NCI-H345 (cell line): ENCODE results near the gene ACE.

Source experiments
- DNase-seq: peaks from one replicate; lab custom pipeline; 2025; lab: John Stamatoyannopoulos, UW

Gene ACE

DNA sequence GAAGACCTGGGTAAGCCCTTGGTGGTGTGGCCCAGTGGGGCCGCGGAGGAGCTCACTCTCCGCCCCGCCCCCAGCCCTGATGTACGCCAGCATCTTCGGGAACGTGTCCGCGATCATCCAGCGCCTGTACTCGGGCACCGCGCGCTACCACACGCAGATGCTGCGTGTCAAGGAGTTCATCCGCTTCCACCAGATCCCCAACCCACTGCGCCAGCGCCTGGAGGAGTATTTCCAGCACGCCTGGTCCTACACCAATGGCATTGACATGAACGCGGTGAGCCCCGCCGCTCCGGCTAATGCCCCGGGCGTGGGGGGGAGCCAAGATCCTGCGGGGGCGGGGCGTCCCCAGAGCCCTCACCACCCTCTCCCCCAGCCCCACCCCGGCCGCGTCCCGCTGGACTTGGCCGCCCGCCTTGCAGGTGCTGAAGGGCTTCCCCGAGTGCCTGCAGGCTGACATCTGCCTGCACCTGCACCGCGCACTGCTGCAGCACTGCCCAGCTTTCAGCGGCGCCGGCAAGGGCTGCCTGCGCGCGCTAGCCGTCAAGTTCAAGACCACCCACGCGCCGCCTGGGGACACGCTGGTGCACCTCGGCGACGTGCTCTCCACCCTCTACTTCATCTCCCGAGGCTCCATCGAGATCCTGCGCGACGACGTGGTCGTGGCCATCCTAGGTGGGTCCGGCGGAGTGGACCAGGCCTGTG lies 61.3 kb downstream of the ACE start:
- DNase-seq = no peak

DNA sequence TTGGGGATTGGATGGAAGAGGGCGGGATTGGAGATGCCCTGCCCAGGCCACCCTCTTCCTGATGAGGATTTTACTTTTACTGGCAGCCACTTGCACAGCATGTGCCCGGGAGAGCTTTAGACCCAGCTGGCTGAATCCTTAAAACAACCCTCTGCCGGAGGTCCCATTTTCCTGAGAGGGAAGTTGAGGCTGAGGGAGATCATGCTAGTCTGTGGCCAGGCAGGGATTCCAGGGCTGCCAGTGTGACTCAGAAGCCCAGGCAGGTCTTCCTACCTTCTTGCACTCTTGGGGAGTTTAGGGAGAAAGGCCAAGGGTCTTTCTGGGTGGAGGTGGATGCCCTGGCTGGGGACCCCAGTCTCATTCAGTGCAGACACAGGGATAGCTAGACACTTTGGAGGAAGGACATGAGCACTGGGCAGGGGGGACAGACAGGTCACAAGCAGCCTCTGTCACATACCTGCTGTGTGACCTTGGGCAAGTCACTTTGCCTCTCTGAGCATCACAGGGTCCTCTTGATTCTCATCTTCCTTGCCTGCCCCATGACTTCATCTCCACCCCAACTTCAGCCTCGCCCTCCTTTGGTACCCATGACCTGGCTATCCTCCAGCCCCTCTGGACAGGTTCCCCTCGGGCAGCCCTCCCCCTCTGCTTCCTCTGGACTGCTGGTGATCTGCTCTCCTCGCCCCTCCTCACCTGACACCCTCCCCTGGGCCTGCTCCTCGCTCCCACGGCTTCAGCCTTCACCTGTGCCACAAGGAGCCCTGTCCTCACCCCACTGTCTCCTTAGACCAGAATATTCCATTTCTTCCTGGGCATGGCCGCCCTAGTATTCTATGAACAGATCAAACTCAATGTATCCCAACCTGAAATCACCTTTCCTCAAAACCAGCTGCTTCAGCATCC lies 62.1 kb downstream of the ACE start:
- no peak for DNase-seq

DNA sequence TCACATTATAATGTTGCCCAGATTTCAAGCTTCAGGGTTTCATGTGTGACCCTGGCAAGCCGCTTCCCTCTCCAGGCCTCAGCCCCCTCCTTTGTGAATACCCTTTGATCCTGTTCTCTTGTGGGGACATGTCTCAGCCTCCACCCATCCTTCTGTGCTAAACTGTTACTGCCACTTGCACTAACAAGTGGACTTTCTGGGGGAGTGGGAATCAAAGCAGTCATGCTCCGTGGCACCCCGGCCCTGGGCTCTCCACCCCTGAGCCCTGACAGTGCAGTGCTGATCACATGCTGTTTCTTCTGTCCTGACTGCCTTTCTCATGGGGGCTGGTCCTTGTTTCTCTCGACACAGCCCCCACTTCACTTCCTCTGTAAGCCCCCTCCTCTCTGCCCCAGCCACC lies 63.7 kb downstream of the ACE start:
- DNase-seq = no peak

DNA sequence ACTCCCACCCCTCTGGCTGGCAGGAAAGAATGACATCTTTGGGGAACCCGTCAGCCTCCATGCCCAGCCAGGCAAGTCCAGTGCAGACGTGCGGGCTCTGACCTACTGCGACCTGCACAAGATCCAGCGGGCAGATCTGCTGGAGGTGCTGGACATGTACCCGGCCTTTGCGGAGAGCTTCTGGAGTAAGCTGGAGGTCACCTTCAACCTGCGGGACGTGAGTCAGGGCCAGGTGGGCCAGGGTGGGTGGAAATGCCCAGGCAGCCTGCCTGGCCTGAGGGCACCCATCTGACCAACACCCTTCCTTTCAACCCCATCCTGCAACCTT lies 65.3 kb downstream of the ACE start:
- DNase-seq = no peak

DNA sequence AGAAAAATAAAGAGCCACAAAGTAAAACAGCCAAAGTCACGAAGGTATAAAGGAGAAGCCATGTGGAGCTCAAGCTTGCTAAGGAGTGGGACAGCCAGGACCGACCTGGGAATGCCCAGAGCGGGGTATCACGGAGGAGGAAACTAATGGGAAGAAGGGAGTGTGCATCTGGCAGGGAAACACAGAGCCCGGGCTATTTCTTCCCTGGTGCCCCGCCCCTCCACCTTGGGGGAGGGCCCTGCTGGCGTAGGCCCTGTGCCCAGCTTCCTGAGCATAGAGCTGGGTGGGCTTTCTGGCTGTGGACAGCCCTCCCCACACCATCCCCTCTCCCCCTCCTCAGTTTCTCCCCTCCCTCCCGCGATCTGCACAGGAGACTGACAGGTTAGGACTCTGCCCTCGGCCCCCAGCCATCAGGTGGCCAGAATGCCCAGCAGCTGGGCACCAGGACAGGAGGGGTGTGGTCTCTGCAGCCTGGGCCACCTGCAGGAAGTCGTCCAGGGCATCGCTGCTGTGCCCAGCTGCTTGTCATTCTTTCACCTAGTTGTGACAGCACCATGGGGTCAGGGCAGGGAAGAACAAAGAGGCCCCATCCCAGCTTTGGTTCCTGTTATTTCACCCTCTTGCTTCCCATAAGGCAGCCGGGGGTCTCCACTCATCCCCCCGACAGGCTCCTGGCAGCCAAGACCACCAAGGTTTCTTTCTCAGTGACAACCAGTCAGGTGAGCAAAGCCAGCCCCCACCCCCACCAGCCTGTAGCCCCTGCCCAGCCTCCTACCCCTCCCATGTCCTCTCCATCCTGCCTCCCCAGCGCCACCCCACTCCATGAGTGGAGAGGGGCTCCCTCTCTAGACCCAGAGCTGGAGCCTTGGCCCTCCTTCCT lies 66.3 kb downstream of the ACE start:
- peak; percentile 10 for DNase-seq

DNA sequence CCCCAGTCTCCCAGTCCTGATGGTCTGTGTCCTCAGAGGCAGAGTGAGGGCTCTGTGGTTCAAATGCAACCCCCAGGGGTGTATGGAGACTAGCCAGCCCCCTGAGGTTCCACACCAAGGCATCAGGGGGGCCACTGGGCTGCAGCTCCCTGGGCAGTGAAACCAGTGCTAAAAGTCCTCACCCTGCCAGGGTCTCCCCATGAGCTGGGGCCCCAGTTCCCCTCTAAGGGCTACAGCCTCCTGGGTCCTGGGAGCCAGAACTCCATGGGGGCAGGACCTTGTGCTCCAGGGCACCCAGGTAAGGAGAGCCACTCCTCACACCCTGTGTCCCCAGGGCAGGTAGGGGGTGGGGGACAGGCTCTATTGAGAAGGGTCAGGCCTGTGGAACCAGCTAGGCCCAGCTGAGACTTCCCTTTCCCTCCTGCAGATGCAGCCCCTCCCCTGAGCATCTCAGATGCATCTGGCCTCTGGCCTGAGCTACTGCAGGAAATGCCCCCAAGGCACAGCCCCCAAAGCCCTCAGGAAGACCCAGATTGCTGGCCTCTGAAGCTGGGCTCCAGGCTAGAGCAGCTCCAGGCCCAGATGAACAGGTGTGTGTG lies 67.1 kb downstream of the ACE start:
- no peak for DNase-seq

DNA sequence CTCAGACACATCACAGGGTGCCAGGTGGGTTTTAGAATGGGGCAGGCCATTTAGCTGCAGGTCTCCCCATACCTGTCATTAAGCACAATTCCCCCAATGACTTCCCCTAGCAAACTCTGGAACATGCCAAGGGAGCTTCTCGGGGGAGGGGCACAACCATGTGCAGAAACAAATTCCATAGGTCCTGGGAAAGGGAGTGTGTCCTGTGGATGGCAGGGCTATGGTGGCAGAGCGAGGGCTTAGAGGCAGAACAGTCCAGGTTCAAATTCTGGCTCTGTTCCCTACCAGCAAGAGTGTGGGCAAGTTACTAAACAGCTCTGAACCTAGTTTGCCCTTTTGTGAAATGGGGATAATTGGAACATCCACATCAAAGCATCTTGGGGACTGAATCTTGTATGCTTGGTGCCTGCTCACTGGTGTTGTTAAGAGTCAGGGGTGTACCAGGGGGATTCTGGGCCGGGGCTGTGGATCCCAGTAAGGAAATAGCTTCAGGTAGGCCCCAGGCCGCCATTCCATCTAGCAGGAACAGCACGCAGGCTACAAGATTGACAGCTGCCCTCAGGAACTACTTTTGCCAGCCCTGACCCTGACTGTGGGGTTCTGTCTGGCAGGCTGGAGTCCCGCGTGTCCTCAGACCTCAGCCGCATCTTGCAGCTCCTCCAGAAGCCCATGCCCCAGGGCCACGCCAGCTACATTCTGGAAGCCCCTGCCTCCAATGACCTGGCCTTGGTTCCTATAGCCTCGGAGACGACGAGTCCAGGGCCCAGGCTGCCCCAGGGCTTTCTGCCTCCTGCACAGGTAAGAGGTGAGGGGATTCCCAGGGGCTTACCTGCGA lies 67.8 kb downstream of the ACE start:
- DNase-seq = no peak

DNA sequence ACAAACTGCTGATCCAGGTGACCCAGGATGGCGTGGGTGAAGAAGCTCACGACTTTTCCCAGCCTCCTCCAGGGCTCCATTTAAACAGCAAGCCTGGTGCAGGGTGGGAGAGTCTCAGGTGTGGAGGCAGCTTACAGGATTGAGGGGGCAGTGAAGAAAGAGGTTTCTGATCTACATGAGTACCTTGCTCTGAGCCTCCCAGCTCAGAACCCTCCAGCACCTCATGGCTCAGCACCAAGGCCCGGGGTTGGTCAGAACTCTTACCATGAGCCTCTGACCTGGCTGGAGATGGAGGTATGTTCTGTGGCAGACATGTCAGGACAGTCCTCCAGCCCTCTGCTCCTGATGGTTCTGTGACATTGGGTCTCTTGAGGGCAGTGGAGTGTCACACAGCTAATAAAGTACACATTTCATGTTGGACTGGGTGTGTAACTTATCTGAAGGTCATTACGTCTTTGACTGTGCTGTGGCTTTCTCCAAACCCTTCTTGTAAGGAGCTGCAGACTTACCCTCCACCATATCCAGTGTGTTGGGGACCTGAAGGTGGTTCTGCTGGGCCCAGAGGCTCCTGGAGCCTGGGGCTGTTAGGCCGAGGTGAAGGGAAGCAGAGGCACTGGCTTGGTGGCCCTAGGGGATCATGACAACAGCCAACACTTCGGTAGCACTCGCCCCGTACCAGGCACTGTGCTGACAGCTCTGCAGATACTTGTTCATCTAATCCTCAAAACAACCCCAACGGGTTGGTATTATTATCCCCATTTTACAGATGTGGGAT lies 69.6 kb downstream of the ACE start:
- DNase-seq = no peak

DNA sequence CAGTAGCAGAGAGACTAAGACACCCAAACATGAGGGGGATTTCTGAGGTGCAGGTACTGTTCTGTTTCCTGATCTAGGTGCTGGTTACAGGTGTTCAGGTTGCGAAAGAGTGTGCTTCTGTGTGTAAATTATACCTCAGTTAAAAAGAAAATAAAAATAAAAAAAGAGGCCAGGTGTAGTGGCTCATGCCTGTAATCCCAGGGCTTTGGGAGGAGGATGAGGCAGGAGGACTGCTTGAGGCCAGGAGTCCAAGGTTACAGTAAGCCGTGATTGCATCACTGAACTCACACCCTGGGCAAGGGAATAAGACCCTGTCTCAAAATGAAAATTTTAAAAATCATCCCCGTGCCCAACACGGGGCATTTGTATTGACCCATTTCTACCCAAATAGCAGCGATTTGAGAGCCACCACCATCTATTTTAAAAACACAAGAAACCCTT lies 70.2 kb downstream of the ACE start:
- no peak for DNase-seq
